Subcutaneous adipose tissue (tissue), 4 donors: Measurements from ENCODE around the gene PREB. TPM values are rescaled to one million over a fixed set of nuclear protein-coding genes. Genes with fewer than 3 reads are reported as not detected.

Source experiments
- total RNA-seq, 4 donors: library from RNA; depleted of rRNA; stranded (reverse); fragments of >200 nt; gene quantifications; one replicate each; pipeline ENCODE4 v1.1.0, GENCODE V29; 2016
- TF ChIP-seq, protein P1 (sequence below): fragments of 450-650 bp; IDR thresholded peaks from one replicate; pipeline ENCODE4 v1.5.1; 2016; ENCODE audit warnings: low read depth, mild to moderate bottlenecking, control low read depth, antibody characterized with exemption, moderate library complexity

PREB gene
- total RNA-seq, 4 donors from 2014 or later, result 43.5 to 63.3 (median 52.4) TPM

DNA sequence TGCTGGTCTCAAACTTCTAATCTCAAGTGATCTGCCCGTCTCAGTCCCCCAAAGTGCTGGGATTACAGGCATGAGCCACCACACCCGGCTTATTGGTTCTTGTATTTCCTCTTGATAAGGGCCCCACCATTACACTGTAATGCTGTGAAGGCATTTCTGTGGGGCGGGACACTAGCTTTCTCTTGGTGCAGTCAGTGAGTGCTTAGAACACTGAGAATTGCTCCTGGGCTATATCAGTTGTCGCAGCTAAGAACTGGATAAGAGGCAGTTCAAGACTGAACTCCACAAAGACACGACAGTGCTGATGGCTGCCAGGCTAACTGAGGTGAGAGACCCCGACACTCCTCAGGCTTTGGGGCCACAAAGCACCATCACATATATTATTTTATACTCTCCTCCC, 45.8 kb downstream of the PREB start:
- TF ChIP-seq, protein P1, sequence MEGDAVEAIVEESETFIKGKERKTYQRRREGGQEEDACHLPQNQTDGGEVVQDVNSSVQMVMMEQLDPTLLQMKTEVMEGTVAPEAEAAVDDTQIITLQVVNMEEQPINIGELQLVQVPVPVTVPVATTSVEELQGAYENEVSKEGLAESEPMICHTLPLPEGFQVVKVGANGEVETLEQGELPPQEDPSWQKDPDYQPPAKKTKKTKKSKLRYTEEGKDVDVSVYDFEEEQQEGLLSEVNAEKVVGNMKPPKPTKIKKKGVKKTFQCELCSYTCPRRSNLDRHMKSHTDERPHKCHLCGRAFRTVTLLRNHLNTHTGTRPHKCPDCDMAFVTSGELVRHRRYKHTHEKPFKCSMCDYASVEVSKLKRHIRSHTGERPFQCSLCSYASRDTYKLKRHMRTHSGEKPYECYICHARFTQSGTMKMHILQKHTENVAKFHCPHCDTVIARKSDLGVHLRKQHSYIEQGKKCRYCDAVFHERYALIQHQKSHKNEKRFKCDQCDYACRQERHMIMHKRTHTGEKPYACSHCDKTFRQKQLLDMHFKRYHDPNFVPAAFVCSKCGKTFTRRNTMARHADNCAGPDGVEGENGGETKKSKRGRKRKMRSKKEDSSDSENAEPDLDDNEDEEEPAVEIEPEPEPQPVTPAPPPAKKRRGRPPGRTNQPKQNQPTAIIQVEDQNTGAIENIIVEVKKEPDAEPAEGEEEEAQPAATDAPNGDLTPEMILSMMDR, result no peak

DNA sequence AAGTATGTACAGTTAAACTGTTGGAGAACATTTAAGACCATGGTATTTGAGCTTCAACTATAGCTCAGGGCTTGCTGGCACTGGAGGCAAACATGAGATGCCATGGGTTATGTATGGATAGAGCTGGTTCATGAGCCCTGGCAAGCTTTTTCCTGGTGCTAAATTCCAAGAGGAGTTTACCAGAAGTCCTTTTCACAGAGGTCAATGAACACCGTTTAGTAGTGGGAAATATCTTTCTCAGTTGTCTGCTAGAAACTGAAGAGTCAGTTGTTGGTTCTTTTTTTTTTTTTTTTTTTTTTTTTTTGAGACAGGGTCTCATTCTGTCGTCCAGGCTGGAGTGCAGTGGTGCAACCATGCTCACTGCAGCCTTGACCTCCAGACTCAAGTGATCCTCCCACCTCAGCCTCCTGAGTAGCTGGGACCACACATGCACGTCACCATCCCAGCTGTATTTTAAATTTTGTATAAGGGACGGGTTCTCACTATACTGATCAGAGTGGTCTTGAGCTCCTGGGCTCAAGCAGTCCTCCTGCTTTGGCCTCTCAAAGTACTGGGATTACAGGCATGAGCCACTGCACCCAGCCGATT, 46.5 kb downstream of the PREB start:
- TF ChIP-seq, protein P1, result no peak

DNA sequence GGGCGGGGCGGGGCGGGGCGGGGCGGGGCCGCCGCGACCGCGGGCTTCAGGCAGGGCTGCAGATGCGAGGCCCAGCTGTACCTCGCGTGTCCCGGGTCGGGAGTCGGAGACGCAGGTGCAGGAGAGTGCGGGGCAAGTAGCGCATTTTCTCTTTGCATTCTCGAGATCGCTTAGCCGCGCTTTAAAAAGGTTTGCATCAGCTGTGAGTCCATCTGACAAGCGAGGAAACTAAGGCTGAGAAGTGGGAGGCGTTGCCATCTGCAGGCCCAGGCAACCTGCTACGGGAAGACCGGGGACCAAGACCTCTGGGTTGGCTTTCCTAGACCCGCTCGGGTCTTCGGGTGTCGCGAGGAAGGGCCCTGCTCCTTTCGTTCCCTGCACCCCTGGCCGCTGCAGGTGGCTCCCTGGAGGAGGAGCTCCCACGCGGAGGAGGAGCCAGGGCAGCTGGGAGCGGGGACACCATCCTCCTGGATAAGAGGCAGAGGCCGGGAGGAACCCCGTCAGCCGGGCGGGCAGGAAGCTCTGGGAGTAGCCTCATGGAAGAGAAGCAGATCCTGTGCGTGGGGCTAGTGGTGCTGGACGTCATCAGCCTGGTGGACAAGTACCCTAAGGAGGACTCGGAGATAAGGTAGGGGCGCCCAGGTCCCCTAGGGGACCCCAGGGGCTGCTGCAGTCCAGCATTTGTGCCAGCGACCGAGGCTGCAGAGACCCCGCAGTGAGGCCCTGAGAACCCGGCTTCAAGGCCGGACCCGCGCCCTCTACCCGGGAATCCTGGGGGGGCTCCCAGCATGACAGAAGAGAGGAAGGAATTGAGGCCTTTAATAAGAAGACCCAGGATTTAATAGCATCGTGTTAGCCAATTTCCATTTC, 47.5 kb downstream of the PREB start, which contains the start of gene KHK:
KHK (plus strand) TSS at position 49 of the 870 bp plus-strand sequence; CDS start at position 537, 488 bp downstream.
- TF ChIP-seq, protein P1, result no peak

DNA sequence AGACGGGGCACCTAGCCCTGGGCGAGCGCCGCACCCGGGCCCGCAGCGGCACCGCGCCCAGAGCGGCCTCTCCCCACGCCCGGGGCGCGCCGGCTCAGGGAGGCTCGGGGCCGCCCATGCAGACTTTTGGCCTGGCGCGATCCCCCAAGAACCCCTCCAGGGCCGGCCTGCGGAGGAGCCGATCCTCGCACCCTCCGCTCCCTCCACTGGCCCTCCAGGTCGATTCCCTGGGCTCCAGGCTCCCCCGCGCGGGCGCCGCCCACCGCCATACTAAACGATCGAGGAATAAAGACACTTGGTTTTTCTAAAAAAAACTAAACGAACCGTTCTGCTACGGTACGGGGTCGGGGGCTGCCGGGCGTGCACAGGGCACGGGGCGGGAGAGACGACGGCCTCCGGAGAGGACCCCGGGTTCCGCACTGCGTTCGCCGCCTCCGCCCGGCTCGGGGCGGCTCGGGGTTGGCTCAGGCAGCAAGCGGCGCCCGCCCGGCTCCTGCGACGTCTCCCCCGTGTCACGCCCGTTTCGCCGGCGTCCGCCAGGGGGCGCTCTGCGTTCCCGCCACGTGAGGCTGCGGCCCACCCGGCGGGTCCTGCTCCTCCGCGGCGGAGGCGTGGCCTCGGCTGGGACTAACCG, 48.2 kb downstream of the PREB start:
- TF ChIP-seq, protein P1, result no peak

DNA sequence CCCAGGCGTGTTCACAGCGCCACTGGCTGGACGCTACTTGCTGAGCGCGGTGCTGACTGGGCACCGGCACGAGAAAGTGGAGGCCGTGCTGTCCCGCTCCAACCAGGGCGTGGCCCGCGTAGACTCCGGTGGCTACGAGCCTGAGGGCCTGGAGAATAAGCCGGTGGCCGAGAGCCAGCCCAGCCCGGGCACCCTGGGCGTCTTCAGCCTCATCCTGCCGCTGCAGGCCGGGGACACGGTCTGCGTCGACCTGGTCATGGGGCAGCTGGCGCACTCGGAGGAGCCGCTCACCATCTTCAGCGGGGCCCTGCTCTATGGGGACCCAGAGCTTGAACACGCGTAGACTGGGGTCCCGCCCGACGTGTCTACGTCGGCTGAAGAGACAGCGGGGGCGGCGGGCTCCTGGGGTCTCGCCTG, 48.8 kb downstream of the PREB start:
- TF ChIP-seq, protein P1, result no peak

DNA sequence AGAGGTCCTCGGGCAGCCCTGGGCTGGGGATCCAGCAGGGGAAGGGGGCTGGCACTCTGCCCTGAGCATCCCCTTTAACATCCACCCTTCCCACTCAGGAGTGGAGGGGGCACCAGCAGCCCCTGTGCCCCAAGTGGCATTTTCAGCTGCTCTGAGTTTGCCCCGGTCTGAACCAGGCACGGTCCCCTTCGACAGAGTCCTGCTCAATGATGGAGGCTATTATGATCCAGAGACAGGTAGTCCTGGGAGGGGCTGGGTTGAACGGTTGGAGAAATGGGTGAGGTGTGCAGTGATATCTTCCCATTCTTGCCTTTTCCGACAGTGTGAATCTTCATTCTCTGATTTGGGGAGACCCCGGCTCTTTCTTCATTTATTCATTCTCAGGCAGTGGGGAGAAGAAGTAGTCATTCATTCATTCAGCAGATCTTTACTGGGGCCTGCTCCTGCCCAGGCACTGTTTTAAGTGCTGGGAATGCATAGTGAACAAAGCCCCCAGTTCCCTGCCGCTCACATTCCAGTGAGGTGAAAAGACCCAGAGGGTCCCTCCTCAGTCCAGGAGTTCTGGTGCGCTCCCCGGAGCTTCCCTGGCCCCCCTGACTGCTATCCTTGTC, 49.3 kb downstream of the PREB start:
- TF ChIP-seq, protein P1, result no peak
